GM19324 (cell line): Measurements from ENCODE around the gene WDR86.

ENCODE experiments used
- ATAC-seq: cut with Tn5 transposase; IDR thresholded peaks from one replicate; pipeline ENCODE4 v1.9.1; 2021; ENCODE audit warnings: mild to moderate bottlenecking, moderate library complexity; ENCODE audit not compliant: unreplicated experiment, low FRiP score

The WDR86 gene

DNA sequence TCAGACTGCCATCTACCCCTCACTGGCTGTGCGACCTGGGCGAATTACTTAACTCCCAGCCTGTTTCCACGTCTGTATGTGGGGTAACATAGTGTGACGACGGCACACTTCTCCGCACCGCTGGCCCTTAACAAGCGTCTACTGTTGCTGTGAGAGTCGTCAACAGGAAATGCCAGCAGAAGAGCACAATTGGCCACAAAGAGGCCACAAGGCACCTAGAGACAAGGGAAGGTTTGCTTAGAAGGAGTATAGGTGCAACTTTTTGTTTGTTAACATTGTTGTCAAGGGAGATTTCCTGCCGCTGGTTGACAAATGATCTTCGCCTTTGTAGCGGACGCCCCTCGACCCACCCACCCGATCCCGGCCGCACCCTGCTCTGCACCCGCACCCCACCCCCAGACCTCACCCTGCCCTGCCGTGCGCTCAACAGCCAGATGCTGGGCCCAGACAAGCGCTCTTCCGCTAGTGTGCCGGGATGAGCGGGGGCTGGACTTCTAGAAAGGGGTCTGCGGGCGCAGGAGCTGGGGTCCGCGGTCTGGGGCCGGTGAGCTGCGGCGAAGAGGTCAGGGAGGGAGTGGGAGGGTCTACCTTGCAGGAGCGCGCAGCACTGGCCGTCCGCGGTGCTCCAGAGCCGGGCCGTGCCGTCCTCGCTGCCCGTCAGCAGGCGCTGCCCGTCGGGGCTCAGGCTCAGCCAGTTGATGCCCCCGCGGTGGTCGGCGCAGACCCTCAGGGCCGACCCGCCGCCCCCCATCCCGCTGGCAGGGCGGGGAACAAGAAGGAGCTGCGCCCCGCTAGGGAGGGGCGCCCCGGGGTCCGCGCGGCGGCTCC lies 785 bp downstream of the WDR86 start:
- ATAC-seq = no peak

DNA sequence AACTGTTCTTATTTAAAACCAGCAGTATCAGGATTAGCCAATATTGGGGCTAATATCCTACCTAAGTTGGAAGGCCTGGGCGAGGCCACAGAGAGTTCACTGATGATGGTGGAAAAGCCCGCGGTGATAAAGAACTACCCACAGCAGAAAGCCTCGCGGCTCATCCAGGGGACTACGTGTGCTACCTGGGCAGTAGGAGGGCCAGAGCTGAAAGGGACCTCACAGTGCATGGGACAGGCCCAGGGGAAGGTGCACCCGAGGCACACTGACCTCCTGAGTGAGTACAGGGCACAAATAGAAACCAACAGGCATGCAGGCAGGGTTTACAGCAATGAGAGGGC lies 1.4 kb downstream of the WDR86 start:
- ATAC-seq = no peak

DNA sequence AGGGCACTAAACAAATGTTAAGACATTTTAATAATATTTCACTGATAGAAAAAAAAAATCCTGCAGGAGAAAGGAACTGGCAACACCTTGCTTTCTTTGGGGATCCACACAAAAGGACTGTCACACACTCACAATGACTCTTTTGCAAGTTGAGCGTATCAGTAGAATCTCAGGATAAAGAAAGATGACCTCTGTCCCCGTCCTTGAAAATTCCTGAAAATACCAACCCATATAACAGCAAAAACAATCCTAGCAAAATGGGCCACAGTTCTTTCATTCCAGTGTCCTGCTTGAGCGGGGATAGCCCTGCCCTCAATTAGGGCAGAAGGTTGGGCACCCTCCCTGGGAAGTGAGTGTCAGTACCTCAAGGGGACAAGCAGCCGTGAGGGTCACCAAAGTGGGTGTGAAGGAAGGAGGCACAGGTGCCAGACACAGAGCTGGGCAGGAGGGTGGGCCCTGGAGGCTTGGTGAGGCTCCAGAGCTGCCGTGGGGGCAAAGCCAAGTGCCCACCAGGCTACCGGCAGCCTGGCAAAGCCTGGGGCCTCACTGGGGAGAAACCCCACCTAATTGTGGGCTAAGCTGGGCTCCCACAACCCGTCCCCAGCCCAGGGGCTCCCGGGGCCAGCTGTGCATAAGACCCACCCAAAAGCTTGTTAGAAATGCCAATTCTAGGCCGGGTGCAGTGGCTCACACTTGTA lies 2.8 kb downstream of the WDR86 start:
- no peak for ATAC-seq

DNA sequence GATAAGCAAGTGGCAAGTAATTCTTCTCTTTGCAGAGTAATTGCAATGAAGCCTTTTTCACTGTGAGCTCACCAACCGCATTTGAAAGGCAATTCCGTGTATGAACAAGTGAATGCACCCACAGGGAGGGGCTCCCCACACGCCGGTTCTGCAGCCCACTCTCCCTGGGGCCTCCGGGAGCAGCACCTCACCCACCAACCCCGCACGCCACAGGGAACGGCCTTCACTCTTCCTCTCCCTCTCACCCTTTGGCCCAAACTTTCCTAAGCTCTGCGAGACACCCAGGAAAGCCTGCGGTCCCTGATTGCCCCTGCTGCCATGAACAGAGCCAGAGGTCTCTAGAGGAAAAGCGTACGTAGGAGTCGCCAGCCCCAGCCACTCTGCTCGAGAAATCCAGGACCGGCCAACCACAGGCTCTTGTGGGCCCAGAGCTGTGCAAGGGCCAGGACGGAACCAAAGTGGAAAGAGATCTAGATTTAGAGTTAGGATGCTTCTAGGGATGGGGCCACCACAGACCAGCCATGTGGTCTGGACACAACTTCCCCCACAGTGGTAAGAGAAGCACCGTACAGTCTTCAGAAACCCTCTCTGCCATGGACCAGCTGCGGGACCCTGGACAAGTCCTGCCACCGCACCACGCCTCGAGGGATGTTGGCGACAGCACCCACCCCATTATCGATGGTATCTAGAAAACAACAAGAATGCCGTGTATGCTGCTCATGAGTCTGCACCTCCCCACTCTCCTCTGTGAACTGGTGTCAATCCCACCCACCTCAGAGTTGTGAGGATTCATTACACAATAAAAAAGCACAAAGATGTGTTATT lies 3.6 kb downstream of the WDR86 start:
- no peak for ATAC-seq

DNA sequence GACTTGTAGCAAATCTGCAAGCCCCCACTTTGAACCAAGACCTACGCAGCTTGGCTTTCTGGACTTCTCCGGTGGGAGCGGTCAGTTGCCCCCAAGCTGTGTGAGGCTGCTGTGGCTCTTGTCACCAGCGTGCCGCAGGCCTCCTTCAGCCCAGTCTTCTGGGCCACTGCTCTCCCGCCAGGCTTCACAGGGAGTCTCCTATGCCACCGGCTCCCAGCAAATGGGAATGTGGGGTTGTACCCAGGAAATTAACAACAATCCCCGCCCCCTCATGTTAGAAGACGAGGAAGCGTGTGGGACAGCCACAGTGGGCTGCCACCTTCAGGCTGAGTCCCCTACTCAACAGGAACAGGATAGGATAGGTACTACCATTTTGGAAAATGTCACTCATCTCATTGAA lies 4.2 kb downstream of the WDR86 start:
- no peak for ATAC-seq

DNA sequence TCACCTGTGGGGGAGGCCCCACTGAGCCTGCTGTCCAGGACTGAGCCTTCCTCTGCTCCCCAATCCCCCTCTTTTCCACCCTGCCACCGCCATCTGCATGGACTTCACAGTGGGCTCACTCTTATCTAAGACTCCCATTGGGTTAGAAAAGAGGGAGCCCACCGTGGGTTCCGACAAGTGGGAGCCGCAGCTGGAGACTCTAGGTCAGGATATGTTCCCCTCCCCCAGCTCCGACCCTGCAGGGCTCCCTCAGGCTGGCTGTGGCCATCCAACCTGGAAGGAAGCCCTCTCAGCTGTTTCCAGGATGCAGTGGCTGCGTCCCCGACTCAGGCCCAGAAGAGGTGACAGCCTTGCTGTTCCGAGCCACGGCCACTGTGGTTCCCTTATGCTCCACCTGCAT lies 4.8 kb downstream of the WDR86 start:
- ATAC-seq = no peak

DNA sequence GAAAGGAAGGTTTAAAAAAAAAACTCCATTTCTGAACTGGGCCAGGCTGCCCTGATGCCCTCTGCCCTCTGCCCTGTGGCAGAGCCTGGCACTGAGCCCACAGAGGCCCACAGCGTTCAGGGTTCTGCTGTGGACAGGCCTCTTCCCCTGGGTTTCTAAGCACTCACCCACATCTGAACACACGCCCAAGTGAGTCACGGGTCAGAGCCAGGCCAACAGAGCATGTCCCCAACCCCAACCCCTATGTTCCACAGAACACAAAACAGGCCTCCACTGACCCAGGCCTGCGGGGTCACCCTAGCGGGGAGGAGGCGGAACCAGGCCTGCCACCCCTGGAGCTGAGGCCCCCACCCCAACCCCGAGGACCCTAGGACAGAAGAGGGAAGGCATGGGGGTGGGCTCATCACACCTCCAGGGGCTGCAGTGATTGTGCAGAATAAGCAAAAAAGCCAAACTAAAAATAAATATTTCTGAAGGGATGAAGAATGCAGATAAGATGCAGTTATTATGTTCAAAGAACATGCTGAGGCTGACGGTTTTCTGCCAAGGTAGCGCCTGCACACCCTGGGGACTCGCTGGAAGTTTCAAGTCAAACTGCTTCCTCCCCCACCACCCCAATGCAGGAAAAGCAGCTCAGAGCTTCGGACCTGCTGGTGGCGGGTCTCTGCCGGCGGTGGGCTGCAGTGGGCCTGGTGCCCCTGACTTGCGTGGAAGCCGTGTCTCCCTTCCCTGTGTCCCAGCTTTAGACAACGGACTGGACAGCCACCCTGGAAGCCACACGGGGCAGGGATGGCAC lies 5.4 kb downstream of the WDR86 start:
- no peak for ATAC-seq

DNA sequence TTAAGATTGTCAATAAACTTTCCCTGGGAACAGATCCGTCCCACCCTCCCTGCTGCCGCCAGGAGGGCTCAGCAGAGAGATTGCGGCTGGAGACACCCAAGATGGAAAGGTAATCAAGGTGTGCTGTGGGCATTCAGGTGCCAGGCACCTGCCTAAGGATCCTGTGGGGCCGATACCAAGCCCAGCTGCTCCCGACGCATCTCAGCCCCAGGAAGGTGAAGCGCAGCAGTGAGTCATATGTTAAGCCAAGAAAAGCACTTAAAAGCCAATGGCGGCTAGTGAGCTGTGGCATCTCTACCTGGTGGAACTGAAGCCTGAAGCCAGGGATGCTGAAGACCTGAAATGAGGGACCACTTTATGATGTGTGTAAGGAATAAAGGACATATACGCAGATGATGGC lies 6.1 kb downstream of the WDR86 start:
- no peak for ATAC-seq

DNA sequence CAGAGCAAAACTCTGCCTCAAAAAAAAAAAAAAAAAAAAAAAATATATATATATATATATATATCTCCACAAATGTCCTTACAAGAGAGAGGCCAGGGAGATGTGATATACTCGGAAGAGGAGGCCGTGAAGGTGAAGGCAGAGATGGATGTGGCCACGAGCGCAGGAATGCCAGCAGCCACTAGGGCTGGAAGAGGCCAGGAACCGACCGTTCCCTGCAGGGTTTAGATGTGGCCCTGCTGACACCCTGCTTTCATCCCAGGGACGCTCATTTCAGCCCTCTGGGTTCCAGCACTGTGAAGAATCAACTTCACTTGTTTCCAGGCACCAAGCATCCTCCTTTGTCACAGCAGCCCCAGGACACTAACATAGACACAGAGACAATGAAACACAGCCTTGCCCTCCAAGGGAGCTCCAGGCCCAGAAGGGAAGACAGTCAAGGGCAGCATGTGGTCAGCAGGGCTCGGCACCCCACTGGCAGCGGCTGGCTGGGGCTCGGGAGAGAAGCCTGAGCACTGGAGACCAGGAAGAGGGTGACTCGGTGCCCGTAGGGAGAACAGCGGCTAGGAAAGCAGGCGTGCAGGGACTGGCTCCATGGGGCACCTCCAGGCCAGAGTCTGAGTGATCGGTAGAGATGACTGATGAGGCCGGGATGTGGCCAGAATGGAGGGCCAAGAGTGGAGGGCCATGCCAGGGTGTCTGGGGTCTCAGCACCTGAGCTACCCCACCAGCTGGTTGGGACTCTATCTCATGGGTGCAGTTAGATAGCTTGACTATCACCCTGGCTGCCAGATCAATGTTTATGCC lies 7.6 kb downstream of the WDR86 start:
- ATAC-seq = no peak

DNA sequence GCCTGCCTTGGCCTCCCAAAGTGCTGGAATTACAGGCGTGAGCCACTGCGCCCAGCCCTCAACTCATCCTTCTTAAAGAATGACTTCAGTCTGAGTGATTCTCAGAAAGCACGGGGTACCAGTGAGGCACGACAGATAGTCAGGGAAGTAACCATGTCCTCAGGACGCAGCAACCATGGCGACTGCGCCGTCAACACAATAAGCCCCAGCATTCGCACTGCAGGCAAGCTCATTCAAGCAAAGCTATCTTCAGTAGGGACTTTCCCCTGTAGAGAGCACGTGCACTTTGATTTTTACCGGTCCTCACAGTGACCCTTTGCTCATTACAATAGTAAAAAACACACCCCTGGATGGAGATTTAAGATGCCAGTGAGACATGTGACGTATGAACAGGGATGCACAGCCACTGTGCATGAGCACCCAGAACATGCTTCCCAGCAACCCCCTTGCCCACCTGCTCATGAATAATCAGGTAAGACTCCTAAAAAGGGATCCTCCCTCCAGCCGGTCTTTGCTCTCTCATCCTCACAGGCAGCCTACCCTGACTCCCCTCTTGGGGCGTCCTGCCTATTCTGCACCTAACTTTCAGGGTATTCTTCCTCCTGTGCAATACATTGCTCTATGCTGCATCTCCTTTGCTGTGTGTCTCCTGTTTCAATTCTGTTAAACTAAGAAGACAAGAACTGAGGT lies 9.1 kb downstream of the WDR86 start:
- ATAC-seq = no peak

DNA sequence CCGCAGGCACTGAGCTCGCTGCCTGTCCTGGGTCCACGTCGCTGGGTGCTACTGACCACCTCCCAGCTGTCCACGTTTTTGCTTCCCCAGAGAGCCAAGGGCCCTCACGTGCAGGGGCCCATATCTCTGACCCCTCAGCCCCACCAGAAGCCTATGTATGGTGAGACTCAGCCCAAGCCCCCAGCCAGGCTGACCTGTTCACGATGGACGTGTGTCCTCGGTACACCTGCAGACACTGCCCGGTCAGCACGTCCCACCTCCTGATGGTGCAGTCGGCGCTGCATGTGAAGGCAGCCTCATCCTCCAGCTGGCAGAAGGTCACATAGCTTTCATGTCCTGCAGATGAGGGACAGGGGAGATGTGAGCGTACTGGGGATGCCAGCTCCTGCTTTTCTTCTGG lies 9.9 kb downstream of the WDR86 start:
- no peak for ATAC-seq

DNA sequence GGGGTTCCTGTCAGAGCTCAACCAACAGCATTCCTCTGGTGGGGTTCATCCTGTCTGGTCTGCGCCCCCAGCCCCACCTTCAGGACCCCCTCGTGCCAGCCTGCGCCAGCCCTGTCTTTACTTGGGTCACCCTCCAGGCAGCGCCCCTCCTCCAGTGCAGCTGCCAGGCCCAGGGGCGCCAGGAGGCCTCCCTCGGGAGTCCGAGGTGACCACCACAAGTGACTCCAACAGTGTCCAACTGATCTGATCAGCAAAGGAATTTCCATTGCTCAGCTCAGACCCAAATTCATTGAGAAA lies 10.6 kb downstream of the WDR86 start:
- ATAC-seq = no peak

DNA sequence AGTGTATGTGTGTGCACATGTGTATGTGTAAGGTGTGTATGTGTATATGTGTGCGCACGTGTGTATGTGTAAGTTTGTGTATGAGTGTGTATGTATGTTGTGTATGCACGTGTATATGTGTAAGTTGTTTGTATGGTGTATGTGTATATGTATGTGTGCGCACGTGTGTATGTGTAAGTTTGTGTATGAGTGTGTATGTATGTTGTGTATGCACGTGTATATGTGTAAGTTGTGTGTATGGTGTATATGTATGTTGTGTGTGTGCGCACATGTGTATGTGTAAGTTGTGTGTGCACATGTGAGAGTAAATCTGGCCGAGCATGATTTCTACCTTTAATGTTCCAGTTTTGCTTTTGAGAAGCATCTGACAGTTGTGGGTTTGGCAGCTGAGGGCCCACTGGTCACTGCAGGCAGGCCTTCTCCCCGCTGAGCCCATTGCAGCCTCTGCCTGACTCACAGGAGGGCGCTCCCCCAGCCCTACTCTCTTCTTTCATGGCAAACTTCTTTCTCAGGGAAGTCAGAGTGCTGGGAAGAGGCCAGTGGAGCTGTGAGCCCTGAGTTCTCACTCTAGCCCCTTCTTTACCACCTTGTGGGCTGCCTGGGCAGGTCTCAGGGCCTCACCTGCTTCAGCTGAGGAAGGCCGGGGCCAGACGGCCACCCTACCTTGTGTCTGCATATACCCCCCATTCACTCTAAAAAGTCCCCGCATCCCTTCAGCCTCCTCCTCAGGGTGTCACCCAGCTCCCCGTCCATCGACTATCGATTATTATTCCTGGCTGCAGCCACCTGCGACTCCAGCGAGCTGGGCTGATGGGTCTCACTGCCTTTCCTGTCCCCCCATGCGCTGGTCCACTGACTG lies 11.2 kb downstream of the WDR86 start:
- ATAC-seq = no peak

DNA sequence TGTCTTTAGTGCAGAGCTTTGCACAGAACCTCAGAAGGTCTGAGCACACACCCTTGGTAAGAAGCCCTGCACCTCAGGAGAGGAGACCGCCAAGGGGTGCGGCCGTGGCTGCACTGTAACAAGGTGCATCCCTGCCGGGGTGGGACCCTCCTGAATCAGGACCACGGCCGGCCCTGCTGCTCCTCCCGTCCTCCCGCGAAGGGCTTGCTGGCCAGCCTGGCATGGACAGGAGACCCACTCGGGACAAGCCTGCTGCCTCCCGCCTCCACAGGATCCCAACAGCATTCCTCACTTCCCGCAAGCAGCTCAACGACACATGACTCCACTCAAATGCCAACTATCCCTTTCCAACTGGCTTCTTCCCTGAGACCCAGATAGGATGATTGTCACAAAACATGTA lies 12.8 kb downstream of the WDR86 start:
- ATAC-seq = no peak

DNA sequence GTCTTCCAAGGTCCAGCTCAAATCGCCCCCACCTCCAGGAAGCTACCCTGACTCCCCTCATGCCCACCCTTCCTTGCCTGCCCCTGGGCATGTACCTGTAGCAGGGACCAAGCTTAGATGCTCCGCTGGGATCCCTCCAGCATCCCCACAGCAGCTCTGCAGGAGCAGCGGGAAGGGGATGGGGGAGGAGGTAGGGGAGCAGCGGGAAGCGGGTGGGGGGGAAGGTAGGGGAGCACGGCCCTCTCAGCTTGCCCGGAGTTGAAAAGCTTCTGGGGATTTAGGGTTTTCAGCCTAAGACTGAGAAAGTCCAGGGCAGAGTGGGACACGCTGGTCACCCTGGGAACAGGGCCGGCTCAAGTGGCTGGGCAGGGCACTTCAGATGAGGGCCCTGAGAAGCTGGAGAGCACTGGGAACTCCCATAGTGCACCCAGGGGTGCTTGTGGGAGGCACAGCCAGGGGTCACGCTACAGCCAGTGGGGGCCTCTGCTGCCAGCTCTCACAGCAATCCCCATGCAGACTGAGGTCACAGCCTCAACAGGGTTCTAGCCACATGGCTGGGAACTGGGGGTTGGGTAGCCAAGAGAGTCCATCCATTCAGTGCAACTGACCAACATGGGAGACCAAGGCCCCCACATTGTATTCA lies 13.4 kb downstream of the WDR86 start:
- no peak for ATAC-seq

DNA sequence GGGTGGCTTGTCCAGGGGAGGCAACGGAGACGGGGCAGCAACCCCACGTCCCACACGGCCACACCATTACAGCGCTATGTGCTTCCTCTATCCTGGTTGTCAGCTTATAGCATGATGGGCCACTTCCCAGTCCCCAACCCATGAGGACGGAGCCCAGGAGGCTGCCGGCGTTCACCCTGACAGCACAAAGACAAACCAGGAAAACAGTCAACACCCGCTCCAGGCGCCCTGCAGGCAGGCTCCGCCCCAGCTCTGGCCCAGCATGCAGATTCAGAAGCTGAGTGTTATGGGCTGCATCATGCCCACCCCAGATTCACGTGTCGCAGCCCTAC lies 14.8 kb downstream of the WDR86 start:
- no peak for ATAC-seq

DNA sequence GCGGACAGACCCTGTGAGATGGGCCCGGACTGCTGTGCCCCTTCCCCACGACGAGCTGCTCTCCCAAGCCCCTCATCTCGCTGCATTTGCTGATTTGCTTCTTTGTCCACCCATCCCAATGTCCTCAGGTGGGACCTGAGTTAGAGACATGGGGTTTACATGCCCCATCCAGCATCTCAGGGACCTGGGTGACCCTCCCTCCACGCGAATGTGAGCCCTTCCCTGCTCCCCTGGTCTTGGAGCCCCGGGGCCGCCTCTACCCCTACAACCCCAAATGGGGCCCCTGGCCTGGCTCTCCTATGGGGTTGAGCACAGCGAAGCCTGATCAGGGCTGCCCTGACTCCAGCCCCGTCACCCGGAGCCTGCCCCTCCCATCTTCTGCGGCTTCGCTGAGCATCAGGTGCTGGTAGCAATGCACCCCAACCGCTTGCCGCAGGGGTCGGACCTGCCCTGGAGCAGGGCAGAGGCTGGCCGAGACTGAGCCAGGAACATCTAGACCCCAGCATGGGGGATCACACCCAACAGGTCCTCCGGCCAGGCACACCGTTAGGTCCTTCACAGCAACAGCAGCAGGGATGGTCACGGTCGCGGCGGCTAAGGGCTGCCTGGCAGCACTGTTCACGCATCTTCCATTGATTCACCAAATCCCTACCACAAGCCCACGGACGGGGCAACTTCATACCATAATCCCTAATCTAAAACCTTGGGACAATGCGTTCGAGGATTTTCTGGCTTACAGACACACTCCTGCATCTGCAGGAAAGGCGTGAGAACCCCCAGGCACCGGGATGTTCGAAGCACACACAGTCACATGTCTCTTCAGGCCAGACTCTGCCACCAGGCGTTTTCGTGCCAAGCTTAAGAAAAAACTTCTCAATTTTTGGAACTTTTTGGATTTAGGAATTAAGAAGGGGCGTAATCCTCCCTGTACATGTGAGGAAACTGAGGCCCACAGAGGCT lies 15.5 kb downstream of the WDR86 start:
- ATAC-seq = no peak
